Thymus (tissue), 11 donors: Measurements from ENCODE around the gene KBTBD12. TPM values are rescaled to one million over a fixed set of nuclear protein-coding genes. Genes with fewer than 3 reads are reported as not detected.

Experiments
- DNase-seq, 9 donors: peaks; one replicate each; pipeline ENCODE4 v3.0.0-alpha.2; 2013; ENCODE audit warnings: low spot score in 9 of 9, low read depth in 6 of 9, missing footprints in 1 of 9
- H3K27ac ChIP-seq, 2 donors: one replicate each; pipeline ENCODE4 v1.5.1; 2013; ENCODE audit warnings: control low read depth in 1 of 2, low read depth in 1 of 2, low read length in 1 of 2, mild to moderate bottlenecking in 1 of 2, moderate library complexity in 1 of 2
- H3K27me3 ChIP-seq, 2 donors: one replicate each; pipeline ENCODE4 v1.5.1; 2013; ENCODE audit warnings: low read length in 1 of 2; ENCODE audit not compliant: control insufficient read depth in 2 of 2, insufficient read depth in 1 of 2
- H3K36me3 ChIP-seq, 2 donors: one replicate each; pipeline ENCODE4 v1.5.1; 2013; ENCODE audit warnings: low read length in 1 of 2, mild to moderate bottlenecking in 1 of 2, moderate library complexity in 1 of 2; ENCODE audit not compliant: control insufficient read depth in 2 of 2, insufficient read depth in 2 of 2
- H3K4me1 ChIP-seq, 2 donors: one replicate each; pipeline ENCODE4 v1.5.1; 2013; ENCODE audit warnings: low read length in 2 of 2; ENCODE audit not compliant: control insufficient read depth in 2 of 2, insufficient read depth in 2 of 2
- H3K4me3 ChIP-seq, 2 donors: one replicate each; pipeline ENCODE4 v1.5.1; 2013; ENCODE audit warnings: low read length in 2 of 2, control low read depth in 1 of 2, mild to moderate bottlenecking in 1 of 2
- H3K9me3 ChIP-seq, 2 donors: one replicate each; pipeline ENCODE4 v1.5.1; 2013; ENCODE audit warnings: low read length in 1 of 2, mild to moderate bottlenecking in 1 of 2; ENCODE audit not compliant: control insufficient read depth in 2 of 2, insufficient read depth in 1 of 2
- WGBS: extraction: QIAGEN DNeasy Blood & Tissue Kit; methylation state at CpG from one replicate; pipeline ENCODE4 v1.1.7; 2013; 5-methylcytosine and 5-hydroxymethylcytosine counted together
- polyA plus RNA-seq: library from polyadenylated mRNA; stranded (reverse); fragments of 200-250 nt; gene quantifications from one replicate; pipeline ENCODE4 v1.2.3, GENCODE V29; 2013
- total RNA-seq: library from RNA; stranded (reverse); fragments of 120-200 nt; gene quantifications from one replicate; pipeline ENCODE4 v1.2.4, GENCODE V29; 2013
- donor health status: healthy.

KBTBD12 gene
- total and polyA plus RNA-seq, 2 donors, result 0.07 to 0.42 TPM

DNA sequence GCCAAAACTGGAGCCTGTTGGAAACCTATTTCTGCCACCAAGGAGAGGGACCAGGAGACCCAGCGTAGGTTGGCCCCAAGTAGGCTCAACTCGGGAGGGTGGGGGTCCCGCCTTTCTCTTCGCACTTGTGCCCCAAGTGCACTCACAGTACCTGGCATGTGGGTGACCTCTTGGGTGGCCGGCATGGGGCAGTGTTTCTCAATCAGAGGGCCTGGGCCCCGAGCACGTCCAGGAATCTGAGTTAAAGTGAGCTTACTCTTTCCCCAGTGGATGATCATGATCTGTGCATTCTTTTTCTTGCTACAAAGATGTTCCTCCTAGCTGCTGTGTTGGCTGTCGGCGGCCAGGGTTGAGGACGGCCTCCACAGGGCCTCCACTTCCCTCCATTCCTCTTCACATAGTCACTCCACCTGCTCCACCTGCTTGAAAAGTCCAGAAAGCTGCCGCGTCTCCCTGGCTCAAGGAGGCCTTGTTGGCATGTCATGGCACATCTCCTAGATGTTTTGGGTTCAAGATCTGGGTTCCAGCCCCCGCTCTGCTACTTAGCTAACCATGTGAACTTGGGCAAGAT lies 70.7 kb downstream of the KBTBD12 start:
- Histone ChIP-seq H3K27ac (no peak overlapping the region), H3K9me3 (no peaks in the 10 kb centered on the region), H3K4me1 (no peaks in the 10 kb centered on the region), H3K36me3 (no peaks in the 10 kb centered on the region), H3K27me3 (no peaks in the 10 kb centered on the region), H3K4me3 (no peak overlapping the region)
- no peak for DNase-seq
- WGBS, result 98% methylated on average over 13 of the region's 13 CpGs

DNA sequence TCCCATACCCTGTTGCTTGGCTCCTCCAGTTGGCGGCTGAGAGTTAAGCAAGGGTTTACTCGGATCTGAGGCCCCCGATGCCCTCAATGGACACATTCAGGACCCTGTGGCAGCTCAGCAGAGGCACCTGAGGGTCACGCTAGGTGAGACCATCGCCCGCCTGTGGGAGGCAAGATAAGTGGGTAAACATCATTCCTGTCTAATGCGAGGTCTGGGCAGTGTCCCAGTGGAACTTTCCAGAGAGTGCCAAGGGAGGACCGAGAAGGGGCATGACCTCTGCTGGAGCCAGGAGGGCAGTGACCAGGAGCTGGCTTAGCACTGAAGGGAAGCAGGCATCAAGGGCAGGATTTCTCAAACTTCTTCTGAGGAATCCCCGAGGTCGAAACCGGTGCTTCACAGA lies 71.8 kb downstream of the KBTBD12 start:
- H3K27ac ChIP-seq, result no peak overlapping the region
- H3K4me3 ChIP-seq, result no peak overlapping the region
- H3K36me3 ChIP-seq, result no peaks in the 10 kb centered on the region
- 96% methylated on average over 11 of the region's 11 CpGs for WGBS
- no peaks in the 10 kb centered on the region for H3K4me1 ChIP-seq
- no peaks in the 10 kb centered on the region for H3K27me3 ChIP-seq
- H3K9me3 ChIP-seq, result no peaks in the 10 kb centered on the region
- DNase-seq, result no peak

DNA sequence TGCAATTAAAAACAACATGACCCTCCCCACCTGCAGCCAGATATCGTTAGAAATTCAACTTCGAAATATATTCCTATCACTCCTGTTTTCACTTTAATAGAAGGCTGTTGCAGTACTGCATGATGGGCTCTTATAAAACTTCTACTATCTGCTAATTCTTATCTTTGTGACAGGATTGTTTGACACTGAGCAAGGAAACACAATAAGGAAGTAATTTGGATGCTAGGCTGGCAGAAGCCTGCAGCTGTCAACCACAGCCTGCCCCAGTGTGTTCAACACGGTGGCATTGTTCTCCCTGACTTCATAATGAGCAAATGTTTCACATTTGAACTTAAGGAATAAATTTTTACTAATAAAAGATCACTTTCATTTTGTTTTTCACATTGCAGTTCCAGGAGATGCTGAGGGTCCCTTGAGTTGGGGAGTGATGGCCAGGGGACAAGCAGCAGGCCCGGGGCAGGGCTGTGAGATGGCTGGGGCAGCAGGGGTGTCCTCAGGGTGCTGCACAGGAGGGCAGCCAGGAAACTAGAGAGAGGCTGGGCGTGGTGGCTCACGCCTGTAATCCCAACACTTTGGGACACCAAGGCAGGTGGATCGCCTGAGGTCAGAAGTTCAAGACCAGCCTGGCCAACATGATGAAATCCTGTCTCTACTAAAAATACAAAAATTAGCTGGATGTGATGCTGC lies 72.4 kb downstream of the KBTBD12 start:
- H3K27me3 ChIP-seq, result no peaks in the 10 kb centered on the region
- H3K27ac ChIP-seq, result no peak overlapping the region
- no peaks in the 10 kb centered on the region for H3K4me1 ChIP-seq
- H3K9me3 ChIP-seq, result no peaks in the 10 kb centered on the region
- H3K36me3 ChIP-seq, result no peaks in the 10 kb centered on the region
- H3K4me3 ChIP-seq, result no peak overlapping the region
- WGBS, result 76% methylated on average over 7 of the region's 7 CpGs
- no peak for DNase-seq

DNA sequence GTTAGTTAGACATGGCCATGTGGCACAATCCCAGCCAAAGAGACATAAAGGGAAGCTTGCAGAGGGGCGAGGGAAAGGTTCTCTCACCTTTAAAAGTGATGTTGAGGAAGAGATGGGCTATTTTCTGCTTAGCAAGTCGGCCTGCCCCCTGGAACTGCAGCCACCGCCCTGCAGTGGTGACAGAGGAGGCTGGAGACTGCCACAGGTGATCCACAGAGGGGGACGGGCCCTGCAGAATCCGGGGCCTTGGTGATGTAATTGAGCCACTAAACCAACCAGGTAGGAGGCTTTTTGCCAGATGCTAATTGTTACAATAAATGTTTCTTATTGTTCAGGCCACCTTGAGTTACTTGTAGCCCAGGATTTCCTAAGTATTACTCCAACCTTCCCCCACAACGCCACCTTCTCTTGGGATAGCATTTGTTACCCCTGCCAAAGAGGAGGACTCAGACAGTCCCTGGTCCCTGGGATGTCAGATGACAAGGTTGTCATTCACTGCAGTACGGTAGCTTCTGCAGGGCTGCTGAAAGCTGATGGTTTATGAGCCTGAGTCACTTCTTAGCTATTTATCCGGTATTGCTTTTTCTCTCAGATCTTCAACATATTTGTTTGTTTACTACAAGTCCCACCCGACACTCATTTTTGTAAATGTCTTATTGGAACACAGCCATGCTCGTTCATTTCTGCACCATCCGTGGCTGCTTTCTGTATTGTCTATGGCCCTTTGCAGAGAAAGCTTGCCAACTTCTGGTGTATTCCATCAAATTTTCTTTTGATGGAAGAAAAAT lies 73.9 kb downstream of the KBTBD12 start:
- no peaks in the 10 kb centered on the region for H3K27me3 ChIP-seq
- 91% methylated on average over 11 of the region's 11 CpGs for WGBS
- H3K27ac ChIP-seq, result no peak overlapping the region
- no peaks in the 10 kb centered on the region for H3K4me1 ChIP-seq
- H3K4me3 ChIP-seq, result no peak overlapping the region
- no peaks in the 10 kb centered on the region for H3K36me3 ChIP-seq
- H3K9me3 ChIP-seq, result no peaks in the 10 kb centered on the region
- no peak for DNase-seq

DNA sequence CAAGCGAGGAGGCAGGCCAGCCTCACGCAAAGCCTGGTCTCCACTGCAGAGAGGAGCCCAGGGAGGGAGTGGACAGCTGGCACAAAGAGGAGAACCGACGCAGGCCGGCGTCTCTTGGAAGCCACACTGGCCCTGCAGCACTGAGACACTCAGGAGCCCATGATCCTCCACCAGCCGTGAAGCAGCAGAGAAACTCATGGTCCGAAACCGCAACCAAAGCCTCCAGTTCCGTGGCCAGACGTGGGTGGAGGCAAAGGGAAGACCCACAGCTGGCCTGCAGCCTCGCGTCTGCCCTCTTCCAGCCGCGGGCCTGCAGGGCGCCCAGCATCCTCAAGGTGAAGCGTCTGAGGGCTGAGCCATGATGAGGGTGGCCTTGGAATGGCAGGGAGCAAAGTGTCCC lies 75.0 kb downstream of the KBTBD12 start:
- Histone ChIP-seq H3K4me3 (no peak overlapping the region), H3K27ac (no peak overlapping the region), H3K9me3 (no peaks in the 10 kb centered on the region), H3K4me1 (no peaks in the 10 kb centered on the region), H3K27me3 (no peaks in the 10 kb centered on the region), H3K36me3 (no peaks in the 10 kb centered on the region)
- no peak for DNase-seq
- 97% methylated on average over 17 of the region's 17 CpGs for WGBS

DNA sequence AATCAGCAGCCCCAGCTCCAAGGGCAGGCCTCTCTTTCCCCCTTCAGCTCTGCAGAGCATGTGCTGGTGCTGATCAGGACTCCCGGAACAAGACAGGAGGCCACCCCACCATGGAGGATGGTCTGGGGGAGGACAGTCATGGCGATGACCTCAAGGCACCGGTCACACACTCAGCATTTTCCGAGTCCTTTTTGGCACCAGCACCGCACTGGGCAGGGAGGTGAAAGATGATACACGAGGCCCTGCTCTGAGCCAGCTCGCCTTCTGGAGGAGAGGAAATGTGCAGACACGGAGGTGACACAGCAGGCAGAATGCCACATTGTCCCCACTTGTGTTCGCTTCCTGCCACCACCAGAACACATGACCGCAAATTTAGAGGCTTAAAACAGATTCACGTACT lies 75.4 kb downstream of the KBTBD12 start:
- H3K36me3 ChIP-seq, result no peaks in the 10 kb centered on the region
- H3K27ac ChIP-seq, result no peak overlapping the region
- no peaks in the 10 kb centered on the region for H3K27me3 ChIP-seq
- no peaks in the 10 kb centered on the region for H3K9me3 ChIP-seq
- no peak for DNase-seq
- no peak overlapping the region for H3K4me3 ChIP-seq
- 87% methylated on average over 11 of the region's 11 CpGs for WGBS
- H3K4me1 ChIP-seq, result no peaks in the 10 kb centered on the region

DNA sequence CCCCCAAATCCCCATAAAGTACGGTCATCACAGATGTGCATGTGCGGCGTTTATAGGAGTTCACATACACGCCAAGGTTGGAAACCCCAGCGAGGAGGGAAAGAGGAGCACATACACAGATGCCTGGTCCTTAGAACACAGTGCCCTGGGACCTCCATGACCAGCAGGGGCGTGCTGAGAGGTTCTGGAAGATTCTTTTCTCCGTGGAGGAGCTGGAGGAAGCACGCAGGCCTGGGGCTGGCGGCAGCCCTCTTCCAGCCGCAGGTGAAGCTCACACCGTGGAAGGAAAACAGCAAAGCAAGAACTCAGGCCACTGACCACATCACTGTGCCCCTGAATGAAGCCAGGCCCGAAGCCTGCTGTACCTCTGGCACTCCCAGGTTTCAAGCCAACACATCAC lies 76.2 kb downstream of the KBTBD12 start:
- 96% methylated on average over 12 of the region's 12 CpGs for WGBS
- no peak overlapping the region for H3K27ac ChIP-seq
- H3K27me3 ChIP-seq, result no peaks in the 10 kb centered on the region
- DNase-seq, result no peak
- no peaks in the 10 kb centered on the region for H3K9me3 ChIP-seq
- H3K4me1 ChIP-seq, result no peaks in the 10 kb centered on the region
- no peak overlapping the region for H3K4me3 ChIP-seq
- no peaks in the 10 kb centered on the region for H3K36me3 ChIP-seq

DNA sequence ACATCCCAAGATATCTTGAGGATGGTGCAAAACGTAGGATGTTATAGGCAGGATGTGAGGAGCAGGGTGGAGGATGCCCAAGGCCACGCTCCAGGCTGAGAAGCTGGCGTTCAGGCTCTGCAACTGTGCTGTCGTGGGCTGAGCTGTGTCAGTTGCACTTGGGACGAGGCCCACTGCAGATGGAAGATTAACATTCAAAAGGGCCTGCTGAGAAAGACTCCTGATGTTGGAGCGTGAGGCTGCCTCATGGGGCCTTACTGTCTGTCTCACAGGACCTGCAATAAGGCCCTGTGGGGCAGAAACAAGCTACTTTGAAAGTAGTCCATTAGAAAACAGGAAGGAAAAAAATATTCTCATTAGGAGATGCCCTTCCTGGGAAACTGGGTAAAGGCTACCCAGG lies 76.6 kb downstream of the KBTBD12 start:
- DNase-seq, result no peak
- Histone ChIP-seq H3K9me3 (no peaks in the 10 kb centered on the region), H3K4me1 (no peaks in the 10 kb centered on the region), H3K36me3 (no peaks in the 10 kb centered on the region), H3K27ac (no peak overlapping the region), H3K27me3 (no peaks in the 10 kb centered on the region), H3K4me3 (no peak overlapping the region)
- WGBS, result 95% methylated on average over 6 of the region's 6 CpGs

DNA sequence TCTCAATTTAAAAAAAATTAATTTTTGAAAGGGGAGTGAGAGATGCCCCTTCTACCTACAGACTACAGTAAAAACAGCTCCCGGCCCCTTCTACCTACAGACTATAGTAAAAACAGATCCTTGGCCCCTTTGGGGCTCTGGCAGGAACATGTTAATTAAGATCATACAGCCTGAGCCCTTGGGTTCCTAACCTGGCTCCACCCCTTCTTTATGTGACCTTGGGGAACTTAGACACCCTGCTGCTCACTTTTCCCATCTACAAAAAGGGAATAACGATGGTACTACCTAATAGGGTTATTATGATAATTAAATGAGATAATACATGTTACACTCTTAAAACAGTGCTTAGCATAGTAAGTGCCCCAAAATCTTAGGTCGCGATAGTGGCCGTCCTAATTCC lies 77.1 kb downstream of the KBTBD12 start:
- Histone ChIP-seq H3K27ac (no peak overlapping the region), H3K4me3 (no peak overlapping the region), H3K27me3 (no peaks in the 10 kb centered on the region), H3K36me3 (no peaks in the 10 kb centered on the region), H3K4me1 (no peaks in the 10 kb centered on the region), H3K9me3 (no peaks in the 10 kb centered on the region)
- no peak for DNase-seq
- WGBS, result 96% methylated on average over 5 of the region's 5 CpGs
